ENCODE measurements around the gene ZNF783. TPM values are rescaled to one million over a fixed set of nuclear protein-coding genes. Genes with fewer than 3 reads are reported as not detected.

Gene ZNF783
- total and polyA plus RNA-seq, 9 of the 15 experiments (the other 6 are each of a cell fraction or from before 2014, with no cell fraction given): 0.66 to 11.2 (median 5.4) TPM

GRCh38 chr7:149261829-149262617 is at the start of gene ZNF783 (continued):
- TF ChIP-seq, protein P1, sequence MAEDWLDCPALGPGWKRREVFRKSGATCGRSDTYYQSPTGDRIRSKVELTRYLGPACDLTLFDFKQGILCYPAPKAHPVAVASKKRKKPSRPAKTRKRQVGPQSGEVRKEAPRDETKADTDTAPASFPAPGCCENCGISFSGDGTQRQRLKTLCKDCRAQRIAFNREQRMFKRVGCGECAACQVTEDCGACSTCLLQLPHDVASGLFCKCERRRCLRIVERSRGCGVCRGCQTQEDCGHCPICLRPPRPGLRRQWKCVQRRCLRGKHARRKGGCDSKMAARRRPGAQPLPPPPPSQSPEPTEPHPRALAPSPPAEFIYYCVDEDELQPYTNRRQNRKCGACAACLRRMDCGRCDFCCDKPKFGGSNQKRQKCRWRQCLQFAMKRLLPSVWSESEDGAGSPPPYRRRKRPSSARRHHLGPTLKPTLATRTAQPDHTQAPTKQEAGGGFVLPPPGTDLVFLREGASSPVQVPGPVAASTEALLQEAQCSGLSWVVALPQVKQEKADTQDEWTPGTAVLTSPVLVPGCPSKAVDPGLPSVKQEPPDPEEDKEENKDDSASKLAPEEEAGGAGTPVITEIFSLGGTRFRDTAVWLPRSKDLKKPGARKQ (CRISPR knock-in tag; IDR thresholded peaks at IDR 0.05): no peak
- TF ChIP-seq, protein P2, sequence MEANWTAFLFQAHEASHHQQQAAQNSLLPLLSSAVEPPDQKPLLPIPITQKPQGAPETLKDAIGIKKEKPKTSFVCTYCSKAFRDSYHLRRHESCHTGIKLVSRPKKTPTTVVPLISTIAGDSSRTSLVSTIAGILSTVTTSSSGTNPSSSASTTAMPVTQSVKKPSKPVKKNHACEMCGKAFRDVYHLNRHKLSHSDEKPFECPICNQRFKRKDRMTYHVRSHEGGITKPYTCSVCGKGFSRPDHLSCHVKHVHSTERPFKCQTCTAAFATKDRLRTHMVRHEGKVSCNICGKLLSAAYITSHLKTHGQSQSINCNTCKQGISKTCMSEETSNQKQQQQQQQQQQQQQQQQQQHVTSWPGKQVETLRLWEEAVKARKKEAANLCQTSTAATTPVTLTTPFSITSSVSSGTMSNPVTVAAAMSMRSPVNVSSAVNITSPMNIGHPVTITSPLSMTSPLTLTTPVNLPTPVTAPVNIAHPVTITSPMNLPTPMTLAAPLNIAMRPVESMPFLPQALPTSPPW (CRISPR knock-in tag; IDR thresholded peaks at IDR 0.05): no peak
- no peak for TF ChIP-seq RHOXF2B (CRISPR knock-in tag; conservative IDR thresholded peaks at IDR 0.05)
- no peak for TF ChIP-seq ZBTB17 (CRISPR knock-in tag; IDR thresholded peaks at IDR 0.05)
- TF ChIP-seq ZNF584 (CRISPR knock-in tag; IDR thresholded peaks at IDR 0.05; ENCODE audit: low read depth): 0 out of 2 replicates have a peak, but pooled peaks have one; percentile 71
- TF ChIP-seq LEF1 (IDR thresholded peaks at IDR 0.05): no peak
- peak; percentile 57 to 89; a peak in 3 of 4 replicates for TF ChIP-seq SIN3A (IDR thresholded peaks at IDR 0.05; ENCODE audit: borderline replicate concordance in 2 of 2, control insufficient read depth in 1 of 2, low read depth in 2 of 2, low read length in 2 of 2)
- TF ChIP-seq TEAD2 (tag; IDR thresholded peaks at IDR 0.05): no peak
- no peak for TF ChIP-seq FOXK1 (CRISPR knock-in tag; IDR thresholded peaks at IDR 0.05; ENCODE audit: borderline replicate concordance)
- TF ChIP-seq BCLAF1 (IDR thresholded peaks at IDR 0.05; ENCODE audit: borderline replicate concordance in 1 of 2, control insufficient read depth in 1 of 2, low read depth in 2 of 2, low read length in 1 of 2): no peak; a peak in 1 of 4 replicates
- no peak for TF ChIP-seq SRF (CRISPR knock-in tag; IDR thresholded peaks at IDR 0.05)
- TF ChIP-seq ZNF354B (CRISPR knock-in tag; IDR thresholded peaks at IDR 0.05): no peak
- TF ChIP-seq MCM7 (IDR thresholded peaks at IDR 0.05): no peak
- TF ChIP-seq, protein P3, sequence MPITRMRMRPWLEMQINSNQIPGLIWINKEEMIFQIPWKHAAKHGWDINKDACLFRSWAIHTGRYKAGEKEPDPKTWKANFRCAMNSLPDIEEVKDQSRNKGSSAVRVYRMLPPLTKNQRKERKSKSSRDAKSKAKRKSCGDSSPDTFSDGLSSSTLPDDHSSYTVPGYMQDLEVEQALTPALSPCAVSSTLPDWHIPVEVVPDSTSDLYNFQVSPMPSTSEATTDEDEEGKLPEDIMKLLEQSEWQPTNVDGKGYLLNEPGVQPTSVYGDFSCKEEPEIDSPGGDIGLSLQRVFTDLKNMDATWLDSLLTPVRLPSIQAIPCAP (CRISPR knock-in tag; IDR thresholded peaks at IDR 0.05; ENCODE audit: borderline replicate concordance): no peak
